IMR-90 (cell line): ENCODE measurements around the gene LTBP1. TPM values are rescaled to one million over a fixed set of nuclear protein-coding genes. Genes with fewer than 3 reads are reported as not detected.

Source experiments
- ATAC-seq: fragments of 200-7000 bp; cut with Tn5 transposase; 2 replicates; pipeline ENCODE4 v1.9.1; 2020; ENCODE audit warnings: low read depth, mild to moderate bottlenecking, moderate library complexity
- BruUV-seq: library from RNA; stranded (reverse); fragments of 400-500 nt; replicated peaks from 2 replicates; lab custom pipeline; 2021; lab: Mats Ljungman, UMichigan
- CTCF ChIA-PET: fragments of 300-600 bp; formaldehyde crosslinking; extraction: SDS; loops from one replicate; lab custom pipeline; 2021; ENCODE audit warnings: antibody characterized with exemption; lab: Yijun Ruan, JAX
- POLR2A ChIA-PET: fragments of 300-600 bp; sonication (Branson Sonifier 250); formaldehyde crosslinking; loops from one replicate; lab custom pipeline; 2022; ENCODE audit warnings: antibody characterized with exemption; ENCODE audit not compliant: unreplicated experiment; lab: Charles Lee
- DNase-seq: peaks from one replicate; pipeline ENCODE4 v3.0.0; 2013
- H2AFZ ChIP-seq: replicated peaks from 2 replicates; pipeline ENCODE3; 2013; ENCODE audit warnings: low read length, mild to moderate bottlenecking; ENCODE audit not compliant: poor library complexity
- H2AK5ac ChIP-seq: 2 replicates; pipeline ENCODE4 v1.6.1; 2013; ENCODE audit warnings: low read depth, low read length, inconsistent platforms
- H2AK9ac ChIP-seq: replicated peaks from 2 replicates; pipeline ENCODE3; 2013; ENCODE audit warnings: mild to moderate bottlenecking, low read depth, low read length, moderate library complexity; ENCODE audit not compliant: poor library complexity
- H2BK120ac ChIP-seq: 2 replicates; pipeline ENCODE4 v1.6.1; 2013; ENCODE audit warnings: low read depth, low read length, inconsistent platforms
- H2BK15ac ChIP-seq: 3 replicates; pipeline ENCODE4 v1.6.1; 2013; ENCODE audit warnings: low read depth, low read length, inconsistent platforms
- H2BK20ac ChIP-seq: 2 replicates; pipeline ENCODE4 v1.6.1; 2013; ENCODE audit warnings: low read depth, mild to moderate bottlenecking, inconsistent platforms, low read length, moderate library complexity
- H2BK5ac ChIP-seq: 2 replicates; pipeline ENCODE4 v1.6.1; 2013; ENCODE audit warnings: mild to moderate bottlenecking, low read depth, low read length, inconsistent platforms; ENCODE audit not compliant: poor library complexity, severe bottlenecking
- H3K14ac ChIP-seq: replicated peaks from 2 replicates; pipeline ENCODE4 v1.6.1; 2013; ENCODE audit warnings: low read depth, low read length, inconsistent platforms
- H3K18ac ChIP-seq: 2 replicates; pipeline ENCODE4 v1.6.1; 2013; ENCODE audit warnings: low read depth, low read length, control low read depth
- H3K23ac ChIP-seq: 2 replicates; pipeline ENCODE4 v1.6.1; 2013; ENCODE audit warnings: low read depth, low read length, inconsistent platforms
- H3K27ac ChIP-seq: 2 replicates; pipeline ENCODE4 v1.5.1; 2013; ENCODE audit warnings: mild to moderate bottlenecking, control low read depth, low read length; ENCODE audit not compliant: insufficient read depth
- H3K27me3 ChIP-seq: 2 replicates; pipeline ENCODE4 v1.6.1; 2013; ENCODE audit warnings: low read length; ENCODE audit not compliant: control insufficient read depth, insufficient read depth
- H3K36me3 ChIP-seq: 2 replicates; pipeline ENCODE4 v1.6.1; 2013; ENCODE audit warnings: low read length, mixed read lengths; ENCODE audit not compliant: control insufficient read depth, insufficient read depth
- H3K4ac ChIP-seq: 2 replicates; pipeline ENCODE4 v1.6.1; 2013; ENCODE audit warnings: low read depth, low read length, inconsistent platforms
- H3K4me1 ChIP-seq: 2 replicates; pipeline ENCODE4 v1.6.1; 2013; ENCODE audit warnings: low read length, mixed read lengths; ENCODE audit not compliant: control insufficient read depth, insufficient read depth
- H3K4me2 ChIP-seq: 2 replicates; pipeline ENCODE4 v1.6.1; 2013; ENCODE audit warnings: low read depth, mild to moderate bottlenecking, control low read depth, low read length, moderate library complexity
- H3K4me3 ChIP-seq: 2 replicates; pipeline ENCODE4 v1.5.1; 2013; ENCODE audit warnings: low read depth, mild to moderate bottlenecking, control low read depth, low read length, moderate library complexity; ENCODE audit not compliant: insufficient read depth
- H3K56ac ChIP-seq: 2 replicates; pipeline ENCODE4 v1.6.1; 2013; ENCODE audit warnings: low read length, inconsistent platforms; ENCODE audit not compliant: insufficient read depth; ENCODE audit errors: extremely low read depth
- H3K79me1 ChIP-seq, 2 experiments: 2 replicates each; pipeline ENCODE4 v1.6.1; 2013; ENCODE audit warnings: low read length in 2 of 2, inconsistent platforms in 1 of 2, low read depth in 1 of 2
- H3K9ac ChIP-seq: 2 replicates; pipeline ENCODE4 v1.6.1; 2013; ENCODE audit warnings: low read depth, low read length, control low read depth
- H3K9me1 ChIP-seq: 2 replicates; pipeline ENCODE4 v1.6.1; 2013; ENCODE audit warnings: low read length, inconsistent platforms; ENCODE audit not compliant: insufficient read depth
- H3K9me3 ChIP-seq: 2 replicates; pipeline ENCODE4 v1.6.1; 2013; ENCODE audit warnings: low read length; ENCODE audit not compliant: control insufficient read depth, insufficient read depth
- H4K20me1 ChIP-seq: 2 replicates; pipeline ENCODE4 v1.6.1; 2013; ENCODE audit warnings: low read length, inconsistent platforms; ENCODE audit not compliant: insufficient read depth
- H4K5ac ChIP-seq: 2 replicates; pipeline ENCODE4 v1.6.1; 2013; ENCODE audit warnings: mild to moderate bottlenecking, low read depth, low read length, control low read depth
- H4K8ac ChIP-seq, 2 experiments: 2 replicates each; pipeline ENCODE4 v1.6.1; 2013; ENCODE audit warnings: low read depth in 2 of 2, low read length in 2 of 2, control low read depth in 1 of 2, inconsistent platforms in 1 of 2
- H4K91ac ChIP-seq: 2 replicates; pipeline ENCODE4 v1.6.1; 2013; ENCODE audit warnings: low read depth, low read length, inconsistent platforms; ENCODE audit not compliant: insufficient read depth
- BHLHE40 ChIP-seq: fragments of 150-350 bp; IDR thresholded peaks from 2 replicates; pipeline ENCODE4 v1.6.1; 2016; ENCODE audit warnings: mild to moderate bottlenecking, low read depth, low read length
- CEBPB ChIP-seq: IDR thresholded peaks from 2 replicates; pipeline ENCODE4 v1.6.1; 2012; ENCODE audit warnings: low read depth, low read length, improper control_type of control experiment
- CHD1 ChIP-seq: IDR thresholded peaks from 2 replicates; pipeline ENCODE4 v1.6.1; 2012; ENCODE audit warnings: low read depth, low read length, improper control_type of control experiment
- CTCF ChIP-seq: conservative IDR thresholded peaks from 2 replicates; pipeline ENCODE4 v1.5.1; 2012; ENCODE audit warnings: mild to moderate bottlenecking, low read depth, low read length, improper control_type of control experiment
- FOS ChIP-seq: fragments of 150-350 bp; IDR thresholded peaks from 2 replicates; pipeline ENCODE4 v1.6.1; 2016; ENCODE audit warnings: low read depth, low read length
- MAFK ChIP-seq: IDR thresholded peaks from 2 replicates; pipeline ENCODE4 v1.6.1; 2012; ENCODE audit warnings: low read depth, low read length, improper control_type of control experiment
- MAZ ChIP-seq: IDR thresholded peaks from 2 replicates; pipeline ENCODE4 v1.6.1; 2012; ENCODE audit warnings: low read depth, mild to moderate bottlenecking, low read length, improper control_type of control experiment, moderate library complexity, borderline replicate concordance
- MXI1 ChIP-seq: IDR thresholded peaks from 2 replicates; pipeline ENCODE4 v1.6.1; 2012; ENCODE audit warnings: low read depth, mild to moderate bottlenecking, low read length, moderate library complexity, borderline replicate concordance
- NFE2L2 ChIP-seq: fragments of 150-350 bp; IDR thresholded peaks from 2 replicates; pipeline ENCODE4 v1.6.1; 2016; ENCODE audit warnings: low read depth, mild to moderate bottlenecking, low read length
- POLR2A ChIP-seq: IDR thresholded peaks from 2 replicates; pipeline ENCODE4 v1.6.1; 2012; ENCODE audit warnings: mild to moderate bottlenecking, low read depth, low read length
- RAD21 ChIP-seq: IDR thresholded peaks from 2 replicates; pipeline ENCODE4 v1.6.1; 2012; ENCODE audit warnings: low read length, improper control_type of control experiment
- RCOR1 ChIP-seq: IDR thresholded peaks from 2 replicates; pipeline ENCODE4 v1.6.1; 2012; ENCODE audit warnings: mild to moderate bottlenecking, low read length, improper control_type of control experiment; ENCODE audit not compliant: insufficient replicate concordance
- RFX5 ChIP-seq: IDR thresholded peaks from 2 replicates; pipeline ENCODE4 v1.8.0; 2012; ENCODE audit warnings: low read depth, mild to moderate bottlenecking, low read length, moderate library complexity
- SMC3 ChIP-seq: fragments of 150-350 bp; IDR thresholded peaks from 2 replicates; pipeline ENCODE4 v1.6.1; 2016; ENCODE audit warnings: low read depth, mild to moderate bottlenecking, antibody characterized with exemption, low read length, moderate library complexity
- USF2 ChIP-seq: fragments of 150-350 bp; IDR thresholded peaks from 2 replicates; pipeline ENCODE4 v1.6.1; 2017; ENCODE audit warnings: mild to moderate bottlenecking, antibody characterized with exemption, low read length, low read depth
- WGBS, 2 experiments: methylation state at CpG; one replicate each; pipeline versions ENCODE4 v1.1.5 to v1.1.7; 2013; ENCODE audit warnings: missing lambda C conversion rate in 2 of 2; ENCODE audit not compliant: insufficient read length in 1 of 2; ENCODE audit errors: extremely low coverage in 2 of 2; 5-methylcytosine and 5-hydroxymethylcytosine counted together
- dilution Hi-C: fragments of 300-500 bp; cut with HindIII; formaldehyde crosslinking; loops from one replicate; pipeline ENCODE4 v1.14.3; 2018; ENCODE audit warnings: low sequenced_read_pairs; ENCODE audit not compliant: unreplicated experiment
- in situ Hi-C: fragments of 300-500 bp; cut with MboI; formaldehyde crosslinking; loops from 3 replicates; pipeline ENCODE4 v1.14.3; 2019; ENCODE audit warnings: low sequenced_read_pairs, inconsistent platforms, mixed read lengths
- intact Hi-C: fragments of 100-400 bp; cut with micrococcal nuclease; formaldehyde crosslinking; loops from 2 replicates; pipeline ENCODE4 v1.10.0; 2022
- polyA plus RNA-seq, 3 experiments: library from polyadenylated mRNA; depleted of rRNA; stranded (reverse); fragments of >200 nt; gene quantifications; 2 replicates each; pipeline ENCODE4 v1.2.3, GENCODE V29; 2012; ENCODE audit warnings: low replicate concordance in 1 of 3
- total RNA-seq: library from RNA; depleted of rRNA; stranded (reverse); fragments of >200 nt; gene quantifications from 2 replicates; pipeline ENCODE4 v1.2.3, GENCODE V29; 2012
- TF ChIP-seq, protein P1 (sequence below): fragments of 150-350 bp; IDR thresholded peaks from 2 replicates; pipeline ENCODE4 v1.6.1; 2016; ENCODE audit warnings: low read depth, mild to moderate bottlenecking, low read length, moderate library complexity, borderline replicate concordance

LTBP1 gene
- total and polyA plus RNA-seq, 2 of the 4 experiments (the other 2 are of a cell fraction) = 235 to 326 TPM

- Histone ChIP-seq H3K4ac (no peak overlapping the region), H3K4me3 (no peak overlapping the region), H4K20me1 (no peaks in the 10 kb centered on the region), H2AK9ac (no peak overlapping the region), H2BK15ac (no peak overlapping the region), H3K27ac (no peak overlapping the region), H3K4me2 (no peak overlapping the region), H4K5ac (no peak overlapping the region), H4K91ac (no peak overlapping the region), H2BK20ac (no peak overlapping the region), H2BK120ac (no peak overlapping the region), H3K9ac (no peak overlapping the region), H3K9me1 (peaks cover 14% of the 10 kb centered on the region), H2AK5ac (no peak overlapping the region), H3K14ac (no peak overlapping the region), H3K56ac (no peak overlapping the region), H3K27me3 (no peaks in the 10 kb centered on the region), H3K9me3 (no peaks in the 10 kb centered on the region), H3K4me1 (peaks cover 5% of the 10 kb centered on the region; the same call in 1 of the 2 replicates), H2AFZ (no peak overlapping the region), H2BK5ac (peak overlapping the region; percentile 31), H4K8ac (no peak overlapping the region), H3K79me1 (peaks cover 27 to 37% of the 10 kb centered on the region in 2 experiments; a peak in 3 of 4 replicates), H3K36me3 (peaks cover 29% of the 10 kb centered on the region), H3K18ac (no peak overlapping the region), H3K23ac (no peak overlapping the region)
- DNase-seq (no peak), ATAC-seq (no peak; the same call in 1 of the 2 replicates)
- no TSS peak for BruUV-seq
- POLR2A ChIA-PET = no interaction called here
- WGBS, 2 experiments = no CpG with 5 or more reads among the region's 2 CpGs
- CTCF ChIA-PET = no interaction called here
- TF ChIP-seq FOS (no peak), CEBPB (no peak), RAD21 (no peak), MAZ (no peak), MXI1 (no peak), USF2 (no peak), RFX5 (no peak), BHLHE40 (no peak), NFE2L2 (no peak), RCOR1 (no peak), CTCF (no peak), CHD1 (no peak), SMC3 (no peak), MAFK (no peak), POLR2A (no peak)
- TF ChIP-seq, protein P1, sequence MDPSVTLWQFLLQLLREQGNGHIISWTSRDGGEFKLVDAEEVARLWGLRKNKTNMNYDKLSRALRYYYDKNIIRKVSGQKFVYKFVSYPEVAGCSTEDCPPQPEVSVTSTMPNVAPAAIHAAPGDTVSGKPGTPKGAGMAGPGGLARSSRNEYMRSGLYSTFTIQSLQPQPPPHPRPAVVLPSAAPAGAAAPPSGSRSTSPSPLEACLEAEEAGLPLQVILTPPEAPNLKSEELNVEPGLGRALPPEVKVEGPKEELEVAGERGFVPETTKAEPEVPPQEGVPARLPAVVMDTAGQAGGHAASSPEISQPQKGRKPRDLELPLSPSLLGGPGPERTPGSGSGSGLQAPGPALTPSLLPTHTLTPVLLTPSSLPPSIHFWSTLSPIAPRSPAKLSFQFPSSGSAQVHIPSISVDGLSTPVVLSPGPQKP = no peak
- in situ Hi-C loops (no loop called here), dilution Hi-C loops (no loop called here), intact Hi-C loops (no loop called here)
Observed at GRCh38 chr2:33384599-33384961, 437.8 kb downstream of the LTBP1 start.
